Suprapubic skin (tissue), 4 donors: ENCODE measurements around the gene LGI4.

ENCODE experiments used
- EP300 ChIP-seq: sonication (generic); formaldehyde crosslinking; IDR thresholded peaks from one replicate; pipeline ENCODE4 v1.6.1; 2017; ENCODE audit warnings: antibody characterized with exemption
- POLR2A ChIP-seq, 2 donors: fragments of 450-650 bp; IDR thresholded peaks; one replicate each; pipeline ENCODE4 v1.6.1; 2017; ENCODE audit warnings: antibody characterized with exemption in 2 of 2, mild to moderate bottlenecking in 2 of 2, moderate library complexity in 2 of 2
- POLR2AphosphoS5 ChIP-seq, 3 donors: sonication (generic); formaldehyde crosslinking; IDR thresholded peaks; one replicate each; pipeline ENCODE4 v1.6.1; 2017; ENCODE audit warnings: antibody characterized with exemption in 3 of 3
- TF ChIP-seq, protein P1 (sequence below), 2 donors: fragments of 200-600 bp in 1 of 2; fragments of 450-650 bp in 1 of 2; sonication (generic) in 1 of 2; IDR thresholded peaks; one replicate each; pipeline ENCODE4 v1.5.1; 2016 to 2019; ENCODE audit warnings: antibody characterized with exemption in 2 of 2, mild to moderate bottlenecking in 1 of 2, moderate library complexity in 1 of 2

- TF ChIP-seq, protein P1, sequence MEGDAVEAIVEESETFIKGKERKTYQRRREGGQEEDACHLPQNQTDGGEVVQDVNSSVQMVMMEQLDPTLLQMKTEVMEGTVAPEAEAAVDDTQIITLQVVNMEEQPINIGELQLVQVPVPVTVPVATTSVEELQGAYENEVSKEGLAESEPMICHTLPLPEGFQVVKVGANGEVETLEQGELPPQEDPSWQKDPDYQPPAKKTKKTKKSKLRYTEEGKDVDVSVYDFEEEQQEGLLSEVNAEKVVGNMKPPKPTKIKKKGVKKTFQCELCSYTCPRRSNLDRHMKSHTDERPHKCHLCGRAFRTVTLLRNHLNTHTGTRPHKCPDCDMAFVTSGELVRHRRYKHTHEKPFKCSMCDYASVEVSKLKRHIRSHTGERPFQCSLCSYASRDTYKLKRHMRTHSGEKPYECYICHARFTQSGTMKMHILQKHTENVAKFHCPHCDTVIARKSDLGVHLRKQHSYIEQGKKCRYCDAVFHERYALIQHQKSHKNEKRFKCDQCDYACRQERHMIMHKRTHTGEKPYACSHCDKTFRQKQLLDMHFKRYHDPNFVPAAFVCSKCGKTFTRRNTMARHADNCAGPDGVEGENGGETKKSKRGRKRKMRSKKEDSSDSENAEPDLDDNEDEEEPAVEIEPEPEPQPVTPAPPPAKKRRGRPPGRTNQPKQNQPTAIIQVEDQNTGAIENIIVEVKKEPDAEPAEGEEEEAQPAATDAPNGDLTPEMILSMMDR (IDR thresholded peaks at IDR 0.05) = no peak
- no peak for TF ChIP-seq POLR2AphosphoS5 (IDR thresholded peaks at IDR 0.05)
- TF ChIP-seq POLR2A (IDR thresholded peaks at IDR 0.05) = no peak
- no peak for TF ChIP-seq EP300
Observed at GRCh38 chr19:35136231-35136630, 1.4 kb upstream of the LGI4 start.
